ENCODE data around the gene AKR1C3. TPM values are rescaled to one million over a fixed set of nuclear protein-coding genes. Genes with fewer than 3 reads are reported as not detected.

AKR1C3 gene
- total and polyA plus RNA-seq, 2 of the 4 experiments (the other 2 are of a cell fraction), result 0.18 to 0.51 TPM

DNA sequence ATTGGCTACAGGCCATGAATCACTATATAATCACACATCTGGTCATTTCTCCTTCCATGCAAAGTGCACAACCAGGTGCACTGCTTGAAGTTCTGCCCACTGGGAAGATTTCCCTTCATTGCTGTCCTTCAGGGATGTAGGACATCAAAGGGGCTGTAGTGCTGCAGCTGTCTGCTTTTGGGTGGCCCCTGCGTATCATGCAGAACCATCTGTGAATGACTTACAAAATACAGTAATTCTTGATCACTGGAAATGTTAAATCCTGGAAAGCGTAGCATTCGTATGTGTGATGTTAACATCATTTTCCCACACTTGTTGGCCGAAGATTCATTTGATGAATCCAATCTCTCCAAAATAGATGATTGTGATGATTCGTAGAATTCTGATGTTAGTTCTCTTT is 22.4 kb downstream of the AKR1C3 start:
- Histone ChIP-seq H2BK20ac (ENCODE audit: low read depth, low read length) (no peak overlapping the region), H3K23ac (ENCODE audit: low read depth, low read length) (no peak overlapping the region), H3K4me1 (ENCODE audit: control insufficient read depth, insufficient read depth, low read length) (no peaks in the 10 kb centered on the region), H3K4me3 (ENCODE audit: insufficient read depth, low read depth, low read length) (no peak overlapping the region), H3K36me3 (ENCODE audit: control insufficient read depth, insufficient read depth, low read length) (no peaks in the 10 kb centered on the region), H2BK120ac (ENCODE audit: low read depth, low read length) (no peak overlapping the region), H3K14ac (replicated peaks; ENCODE audit: low read depth, low read length) (no peak overlapping the region), H2BK5ac (ENCODE audit: low read depth, low read length, poor library complexity, severe bottlenecking) (no peak overlapping the region), H3K4me2 (ENCODE audit: low read depth, low read length) (no peak overlapping the region), H4K20me1 (ENCODE audit: insufficient read depth, low read length) (no peaks in the 10 kb centered on the region), H2AK9ac (replicated peaks; ENCODE audit: low read depth, low read length, poor library complexity) (no peak overlapping the region), H3K27ac (ENCODE audit: insufficient read depth, low read length) (no peak overlapping the region), H3K56ac (ENCODE audit: extremely low read depth, insufficient read depth, low read length) (no peak overlapping the region), H3K27me3 (ENCODE audit: control insufficient read depth, insufficient read depth, low read length) (no peaks in the 10 kb centered on the region), H2BK15ac (ENCODE audit: low read depth, low read length) (no peak overlapping the region), H4K8ac (ENCODE audit: low read depth in 2 of 2, low read length in 2 of 2) (no peak overlapping the region), H3K4ac (ENCODE audit: low read depth, low read length) (no peak overlapping the region), H3K79me1 (ENCODE audit: low read depth in 1 of 2, low read length in 2 of 2) (no peaks in the 10 kb centered on the region), H4K91ac (ENCODE audit: insufficient read depth, low read depth, low read length) (no peak overlapping the region), H3K18ac (ENCODE audit: low read depth, low read length) (no peak overlapping the region), H2AK5ac (ENCODE audit: low read depth, low read length) (no peak overlapping the region), H3K9me1 (ENCODE audit: insufficient read depth, low read length) (no peaks in the 10 kb centered on the region), H2AFZ (replicated peaks; ENCODE audit: low read length, poor library complexity) (no peak overlapping the region), H3K9ac (ENCODE audit: low read depth, low read length) (no peak overlapping the region), H3K9me3 (ENCODE audit: control insufficient read depth, insufficient read depth, low read length) (no peaks in the 10 kb centered on the region), H4K5ac (ENCODE audit: low read depth, low read length) (no peak overlapping the region)
- TF ChIP-seq FOS (IDR thresholded peaks at IDR 0.05; ENCODE audit: low read depth, low read length), result no peak
- TF ChIP-seq, protein P1, sequence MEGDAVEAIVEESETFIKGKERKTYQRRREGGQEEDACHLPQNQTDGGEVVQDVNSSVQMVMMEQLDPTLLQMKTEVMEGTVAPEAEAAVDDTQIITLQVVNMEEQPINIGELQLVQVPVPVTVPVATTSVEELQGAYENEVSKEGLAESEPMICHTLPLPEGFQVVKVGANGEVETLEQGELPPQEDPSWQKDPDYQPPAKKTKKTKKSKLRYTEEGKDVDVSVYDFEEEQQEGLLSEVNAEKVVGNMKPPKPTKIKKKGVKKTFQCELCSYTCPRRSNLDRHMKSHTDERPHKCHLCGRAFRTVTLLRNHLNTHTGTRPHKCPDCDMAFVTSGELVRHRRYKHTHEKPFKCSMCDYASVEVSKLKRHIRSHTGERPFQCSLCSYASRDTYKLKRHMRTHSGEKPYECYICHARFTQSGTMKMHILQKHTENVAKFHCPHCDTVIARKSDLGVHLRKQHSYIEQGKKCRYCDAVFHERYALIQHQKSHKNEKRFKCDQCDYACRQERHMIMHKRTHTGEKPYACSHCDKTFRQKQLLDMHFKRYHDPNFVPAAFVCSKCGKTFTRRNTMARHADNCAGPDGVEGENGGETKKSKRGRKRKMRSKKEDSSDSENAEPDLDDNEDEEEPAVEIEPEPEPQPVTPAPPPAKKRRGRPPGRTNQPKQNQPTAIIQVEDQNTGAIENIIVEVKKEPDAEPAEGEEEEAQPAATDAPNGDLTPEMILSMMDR (conservative IDR thresholded peaks at IDR 0.05; ENCODE audit: low read depth, low read length), result no peak
- TF ChIP-seq CHD1 (IDR thresholded peaks at IDR 0.05; ENCODE audit: low read depth, low read length), result no peak
- no peak for TF ChIP-seq MXI1 (IDR thresholded peaks at IDR 0.05; ENCODE audit: borderline replicate concordance, low read depth, low read length)
- no peak for TF ChIP-seq POLR2A (IDR thresholded peaks at IDR 0.05; ENCODE audit: low read depth, low read length)
- no peak for TF ChIP-seq CEBPB (IDR thresholded peaks at IDR 0.05; ENCODE audit: low read depth, low read length)
- ATAC-seq (ENCODE audit: low read depth) (no peak), DNase-seq (no peak)
- ChIA-PET CTCF (no interaction called here), POLR2A (ENCODE audit: unreplicated experiment) (no interaction called here)
- no CpG with 5 or more reads among the region's 5 CpGs for WGBS, 2 experiments (ENCODE audit: extremely low coverage in 2 of 2, insufficient read length in 1 of 2)
- intact Hi-C loops (cut with micrococcal nuclease) (no loop called here), in situ Hi-C loops (cut with MboI; ENCODE audit: low sequenced_read_pairs) (no loop called here), dilution Hi-C loops (cut with HindIII; ENCODE audit: low sequenced_read_pairs, unreplicated experiment) (no loop called here)
- no TSS peak for BruUV-seq (replicated peaks)
